Activated B cell treated with CpG ODN at 0.5 μM for 24 hours (primary cell): ENCODE measurements around the gene ARHGAP15. TPM values are rescaled to one million over a fixed set of nuclear protein-coding genes. Genes with fewer than 3 reads are reported as not detected.

Experiments used
- ATAC-seq: fragments of 200-7000 bp; cut with Tn5 transposase; one replicate; pipeline ENCODE4 v1.10.0; 2021; ENCODE audit warnings: low read depth, mild to moderate bottlenecking, moderate library complexity
- CTCF ChIA-PET: fragments of 350-600 bp; sonication (Branson Sonifier 250); formaldehyde crosslinking; loops from one replicate; lab custom pipeline; 2021; ENCODE audit warnings: antibody characterized with exemption; lab: Charles Lee
- POLR2A ChIA-PET: fragments of 350-600 bp; sonication (Branson Sonifier 250); formaldehyde crosslinking; loops from one replicate; lab custom pipeline; 2021; ENCODE audit warnings: antibody characterized with exemption; lab: Charles Lee
- DNase-seq: peaks from one replicate; pipeline ENCODE4 v3.0.0; 2022
- H3K27ac Mint-ChIP-seq: one replicate; pipeline ENCODE4 v1.8.0; 2020; ENCODE audit warnings: mixed read lengths
- H3K27me3 Mint-ChIP-seq: one replicate; pipeline ENCODE4 v1.8.0; 2021; ENCODE audit warnings: mixed read lengths
- H3K36me3 Mint-ChIP-seq: one replicate; pipeline ENCODE4 v1.8.0; 2021; ENCODE audit warnings: low read depth, mixed read lengths
- H3K4me1 Mint-ChIP-seq: one replicate; pipeline ENCODE4 v1.8.0; 2021; ENCODE audit warnings: mixed read lengths
- H3K4me3 Mint-ChIP-seq: one replicate; pipeline ENCODE4 v1.8.0; 2020; ENCODE audit warnings: mild to moderate bottlenecking, mixed read lengths
- H3K9me3 Mint-ChIP-seq: one replicate; pipeline ENCODE4 v1.8.0; 2020; ENCODE audit warnings: mixed read lengths
- intact Hi-C: fragments of 100-400 bp; cut with micrococcal nuclease; formaldehyde crosslinking; loops from one replicate; pipeline ENCODE4 v1.15.1; 2024
- total RNA-seq: library from RNA; stranded (reverse); gene quantifications from 2 replicates; pipeline ENCODE4 v1.2.3, GENCODE V29; 2022
- TF ChIP-seq, protein P1 (sequence below): fragments of 200-600 bp; IDR thresholded peaks from one replicate; pipeline ENCODE4 v1.8.0; 2022; ENCODE audit warnings: antibody characterized with exemption, mild to moderate bottlenecking

The ARHGAP15 gene
- total RNA-seq, 1 donor from 2014 or later: 112 TPM

DNA sequence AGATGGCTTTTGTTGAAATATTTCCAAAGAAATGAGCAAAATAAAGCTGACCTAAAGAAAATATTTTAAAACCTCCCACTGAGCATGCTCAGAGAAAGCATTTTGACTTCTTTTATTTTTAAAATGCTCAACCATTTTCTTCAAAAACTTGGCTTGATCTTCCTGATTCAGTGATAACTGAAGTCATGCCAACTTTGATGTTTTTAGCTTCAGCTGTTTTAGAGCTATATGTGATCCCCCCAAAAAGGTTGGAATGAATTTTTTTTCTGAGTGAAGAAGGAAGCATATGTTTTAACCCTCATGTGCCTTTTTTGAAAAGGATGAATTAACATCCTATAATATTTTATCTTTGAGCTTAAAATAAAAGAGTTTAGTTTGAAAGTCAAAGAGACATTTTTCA is 612.0 kb downstream of the ARHGAP15 start:
- ChIA-PET CTCF (no interaction called here), POLR2A (no interaction called here)
- Mint-ChIP-seq H3K4me3 (no peak overlapping the region), H3K27me3 (no peaks in the 10 kb centered on the region), H3K9me3 (no peaks in the 10 kb centered on the region), H3K4me1 (no peaks in the 10 kb centered on the region), H3K36me3 (peaks cover 71% of the 10 kb centered on the region), H3K27ac (no peak overlapping the region)
- TF ChIP-seq, protein P1, sequence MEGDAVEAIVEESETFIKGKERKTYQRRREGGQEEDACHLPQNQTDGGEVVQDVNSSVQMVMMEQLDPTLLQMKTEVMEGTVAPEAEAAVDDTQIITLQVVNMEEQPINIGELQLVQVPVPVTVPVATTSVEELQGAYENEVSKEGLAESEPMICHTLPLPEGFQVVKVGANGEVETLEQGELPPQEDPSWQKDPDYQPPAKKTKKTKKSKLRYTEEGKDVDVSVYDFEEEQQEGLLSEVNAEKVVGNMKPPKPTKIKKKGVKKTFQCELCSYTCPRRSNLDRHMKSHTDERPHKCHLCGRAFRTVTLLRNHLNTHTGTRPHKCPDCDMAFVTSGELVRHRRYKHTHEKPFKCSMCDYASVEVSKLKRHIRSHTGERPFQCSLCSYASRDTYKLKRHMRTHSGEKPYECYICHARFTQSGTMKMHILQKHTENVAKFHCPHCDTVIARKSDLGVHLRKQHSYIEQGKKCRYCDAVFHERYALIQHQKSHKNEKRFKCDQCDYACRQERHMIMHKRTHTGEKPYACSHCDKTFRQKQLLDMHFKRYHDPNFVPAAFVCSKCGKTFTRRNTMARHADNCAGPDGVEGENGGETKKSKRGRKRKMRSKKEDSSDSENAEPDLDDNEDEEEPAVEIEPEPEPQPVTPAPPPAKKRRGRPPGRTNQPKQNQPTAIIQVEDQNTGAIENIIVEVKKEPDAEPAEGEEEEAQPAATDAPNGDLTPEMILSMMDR: no peak
- intact Hi-C loops: no loop called here
- DNase-seq: no peak
- no peak for ATAC-seq

DNA sequence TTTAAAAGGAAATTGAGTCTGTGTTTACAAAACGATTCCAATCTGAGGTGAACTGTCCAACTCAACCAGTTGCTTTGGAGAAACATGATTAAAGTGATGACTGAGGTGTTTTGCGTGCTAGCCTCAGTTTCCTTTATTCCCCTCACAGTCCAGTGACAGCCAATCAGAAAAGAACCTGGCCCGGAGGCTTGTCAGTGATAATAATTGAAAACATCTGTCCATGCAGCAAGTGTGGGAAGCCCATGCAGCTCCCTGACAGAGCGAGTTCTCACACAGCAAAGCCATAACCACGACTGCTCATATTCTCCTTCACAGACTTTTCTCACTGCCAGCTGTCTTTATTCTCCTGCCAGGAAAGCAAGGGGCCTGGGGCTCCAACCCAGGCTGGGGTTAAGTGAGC is 613.4 kb downstream of the ARHGAP15 start:
- no peak for DNase-seq
- CTCF ChIA-PET: no interaction called here
- no peak overlapping the region for H3K27ac Mint-ChIP-seq
- H3K27me3 Mint-ChIP-seq: no peaks in the 10 kb centered on the region
- POLR2A ChIA-PET: no interaction called here
- TF ChIP-seq, protein P1: no peak
- no peak overlapping the region for H3K4me3 Mint-ChIP-seq
- peaks cover 67% of the 10 kb centered on the region for H3K36me3 Mint-ChIP-seq
- H3K4me1 Mint-ChIP-seq: no peaks in the 10 kb centered on the region
- H3K9me3 Mint-ChIP-seq: no peaks in the 10 kb centered on the region
- intact Hi-C loops: no loop called here
- ATAC-seq: no peak

DNA sequence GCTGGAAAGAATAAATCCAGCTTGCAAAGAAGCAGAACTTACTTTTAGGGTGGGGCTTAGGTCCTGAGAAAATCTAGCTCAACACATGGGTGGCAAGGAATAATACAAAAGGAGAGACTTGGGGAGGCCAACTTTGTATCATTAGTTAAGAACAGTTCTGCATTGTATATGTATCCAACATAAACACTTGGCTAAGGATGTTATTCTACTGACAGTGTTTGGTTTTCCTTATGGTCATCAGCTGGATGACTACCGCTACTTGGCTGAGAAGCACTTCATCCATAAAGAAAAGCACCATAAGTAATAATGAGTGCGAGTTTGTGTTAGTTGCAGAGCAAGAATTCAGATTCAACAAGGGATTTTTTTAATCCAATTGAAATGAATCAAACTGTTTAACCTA is 614.9 kb downstream of the ARHGAP15 start:
- H3K4me3 Mint-ChIP-seq: no peak overlapping the region
- POLR2A ChIA-PET: no interaction called here
- intact Hi-C loops: no loop called here

DNA sequence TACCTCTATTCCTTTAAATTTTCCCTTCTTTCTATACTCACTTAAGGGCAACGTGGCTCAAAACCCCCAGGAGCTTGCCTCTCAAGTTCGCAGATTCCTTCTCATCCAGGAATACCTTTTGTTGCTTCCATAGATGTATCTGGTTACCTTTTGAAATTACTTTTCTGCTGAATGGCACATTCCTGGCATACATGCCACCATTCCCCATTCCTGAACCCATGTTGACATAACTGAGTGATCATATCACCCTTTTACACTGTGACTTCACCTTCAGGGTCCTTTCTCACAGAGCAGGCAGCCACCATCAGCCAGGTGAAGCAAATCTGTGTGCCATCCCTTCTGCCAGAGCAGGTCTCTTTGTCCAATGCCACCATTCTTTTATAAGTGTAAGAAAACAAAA is 615.8 kb downstream of the ARHGAP15 start:
- H3K27ac Mint-ChIP-seq: no peak overlapping the region
- H3K4me3 Mint-ChIP-seq: no peak overlapping the region
- intact Hi-C loops: no loop called here
- TF ChIP-seq, protein P1: no peak
- H3K4me1 Mint-ChIP-seq: no peaks in the 10 kb centered on the region
- ATAC-seq (no peak), DNase-seq (no peak)
- no peaks in the 10 kb centered on the region for H3K27me3 Mint-ChIP-seq
- ChIA-PET CTCF (no interaction called here), POLR2A (no interaction called here)
- peaks cover 57% of the 10 kb centered on the region for H3K36me3 Mint-ChIP-seq
- no peaks in the 10 kb centered on the region for H3K9me3 Mint-ChIP-seq

More for the DNA sequence above, 614.9 kb downstream of the ARHGAP15 start:
- Mint-ChIP-seq H3K27me3 (no peaks in the 10 kb centered on the region), H3K4me1 (no peaks in the 10 kb centered on the region), H3K27ac (no peak overlapping the region), H3K9me3 (no peaks in the 10 kb centered on the region), H3K36me3 (peaks cover 61% of the 10 kb centered on the region)
- DNase-seq (no peak), ATAC-seq (no peak)
- CTCF ChIA-PET: no interaction called here
- TF ChIP-seq, protein P1: no peak

DNA sequence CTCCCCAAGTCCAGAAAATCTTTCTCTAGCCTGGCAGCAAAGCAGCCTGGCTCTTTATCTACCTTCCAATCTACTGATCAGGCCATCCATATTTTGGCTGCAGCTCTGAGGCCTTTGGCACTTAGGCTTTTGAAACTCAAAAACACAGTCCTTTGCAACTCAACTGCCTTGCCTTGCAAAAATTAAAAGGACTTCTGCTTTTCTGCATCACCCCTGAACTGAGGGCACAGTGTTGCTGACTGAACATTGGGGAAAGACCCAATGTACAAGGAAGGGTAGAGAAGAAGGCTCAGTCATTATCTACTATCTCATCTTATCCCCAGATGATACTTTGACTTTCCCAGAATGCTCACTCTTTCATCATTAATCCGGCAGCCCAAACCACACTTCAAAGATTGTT is 625.5 kb downstream of the ARHGAP15 start:
- Mint-ChIP-seq H3K27me3 (no peaks in the 10 kb centered on the region), H3K36me3 (peaks cover 43% of the 10 kb centered on the region), H3K27ac (no peak overlapping the region), H3K4me1 (peaks cover 2% of the 10 kb centered on the region), H3K4me3 (no peak overlapping the region), H3K9me3 (no peaks in the 10 kb centered on the region)
- POLR2A ChIA-PET: no interaction called here
- TF ChIP-seq, protein P1: no peak
- CTCF ChIA-PET: no interaction called here
- intact Hi-C loops: no loop called here
- no peak for DNase-seq
- ATAC-seq: no peak
